ENCODE measurements around the gene VAMP8. TPM values are rescaled to one million over a fixed set of nuclear protein-coding genes. Genes with fewer than 3 reads are reported as not detected.
A peak's percentile ranks its signal among the peaks of the same experiment; 100 is the strongest.

The VAMP8 gene
- polyA plus RNA-seq, 2 of the 4 experiments (the other 2 are of a cell fraction), result 18.5 to 41.1 TPM

DNA sequence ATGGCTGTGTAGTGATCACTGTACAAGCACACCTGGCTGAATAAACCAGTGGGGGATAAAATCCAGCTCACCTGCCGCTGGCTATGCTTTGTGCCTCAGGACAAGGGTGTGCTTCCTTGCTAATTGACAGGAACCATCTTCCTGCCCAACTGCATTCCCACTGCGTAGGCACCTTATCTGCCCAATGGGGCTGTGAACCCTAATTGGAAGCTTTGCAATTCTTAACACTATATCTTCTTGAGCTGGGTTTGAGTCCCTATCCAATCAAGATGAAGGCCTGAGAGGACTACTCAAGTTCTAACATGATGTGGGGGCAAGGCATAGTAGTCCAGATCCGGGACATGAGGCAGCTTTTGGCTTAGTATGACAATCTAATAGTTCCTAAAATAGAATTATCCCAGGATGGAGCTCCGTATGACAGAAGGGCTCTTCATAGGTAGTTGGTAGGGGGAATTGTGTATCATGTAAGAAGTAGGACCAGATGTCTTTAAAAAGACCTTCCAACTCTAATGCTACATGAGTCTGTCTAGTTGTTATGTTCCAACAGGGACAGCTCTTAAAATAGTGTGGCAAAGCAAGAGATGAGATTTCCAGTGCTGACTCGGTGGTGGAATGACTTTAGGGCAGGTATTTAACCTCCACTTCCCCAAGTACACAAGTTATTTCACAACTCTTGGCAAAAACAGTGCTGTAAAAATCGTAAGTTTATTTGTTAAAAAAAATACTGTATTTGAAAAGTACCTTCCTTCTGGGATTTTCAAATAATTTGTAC lies 27.4 kb downstream of the VAMP8 start:
- WGBS (ENCODE audit: missing lambda C conversion rate), result 72% methylated on average over 6 of the region's 6 CpGs
- H3K27ac ChIP-seq, result no peak overlapping the region
- ChIA-PET POLR2A (interaction anchor here (1.4 to 3.9 kb wide), 2 partner anchors 10 to 167 kb away, joined by 3 to 19 read pairs; partner anchors contain the start of gene RNF181), CTCF (interaction anchor here (0.8 to 2.6 kb wide), 13 partner anchors 10 to 304 kb away, joined by 3 to 8 read pairs (median 3); no protein-coding TSS in a partner anchor)
- ATAC-seq, result no peak
- no peak overlapping the region for H3K4me2 ChIP-seq
- TF ChIP-seq, protein P1, sequence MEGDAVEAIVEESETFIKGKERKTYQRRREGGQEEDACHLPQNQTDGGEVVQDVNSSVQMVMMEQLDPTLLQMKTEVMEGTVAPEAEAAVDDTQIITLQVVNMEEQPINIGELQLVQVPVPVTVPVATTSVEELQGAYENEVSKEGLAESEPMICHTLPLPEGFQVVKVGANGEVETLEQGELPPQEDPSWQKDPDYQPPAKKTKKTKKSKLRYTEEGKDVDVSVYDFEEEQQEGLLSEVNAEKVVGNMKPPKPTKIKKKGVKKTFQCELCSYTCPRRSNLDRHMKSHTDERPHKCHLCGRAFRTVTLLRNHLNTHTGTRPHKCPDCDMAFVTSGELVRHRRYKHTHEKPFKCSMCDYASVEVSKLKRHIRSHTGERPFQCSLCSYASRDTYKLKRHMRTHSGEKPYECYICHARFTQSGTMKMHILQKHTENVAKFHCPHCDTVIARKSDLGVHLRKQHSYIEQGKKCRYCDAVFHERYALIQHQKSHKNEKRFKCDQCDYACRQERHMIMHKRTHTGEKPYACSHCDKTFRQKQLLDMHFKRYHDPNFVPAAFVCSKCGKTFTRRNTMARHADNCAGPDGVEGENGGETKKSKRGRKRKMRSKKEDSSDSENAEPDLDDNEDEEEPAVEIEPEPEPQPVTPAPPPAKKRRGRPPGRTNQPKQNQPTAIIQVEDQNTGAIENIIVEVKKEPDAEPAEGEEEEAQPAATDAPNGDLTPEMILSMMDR (IDR thresholded peaks at IDR 0.05), result no peak
- TF ChIP-seq CEBPB (IDR thresholded peaks at IDR 0.05), result 0 out of 4 replicates have a peak, but pooled peaks of 1 of the 2 experiments have one; percentile 8
- no peak for TF ChIP-seq NR3C1 (IDR thresholded peaks at IDR 0.05)
- TF ChIP-seq HOXB13 (CRISPR knock-in tag; IDR thresholded peaks at IDR 0.05; ENCODE audit: low read depth), result no peak
- TF ChIP-seq RAD21 (conservative IDR thresholded peaks at IDR 0.05 in 1 of 2, IDR thresholded peaks at IDR 0.05 in 1 of 2), result no peak
- TF ChIP-seq MYC (IDR thresholded peaks at IDR 0.05; ENCODE audit: borderline replicate concordance, low read length), result no peak
- TF ChIP-seq KDM1A (IDR thresholded peaks at IDR 0.05; ENCODE audit: low read depth), result no peak
- no peak for TF ChIP-seq CBX8 (IDR thresholded peaks at IDR 0.05)
- H3K9me3 ChIP-seq, result no peaks in the 10 kb centered on the region
- DNase-seq (ENCODE audit: low read depth in 1 of 2, low spot score in 1 of 2), result no peak
- no peak for FAIRE-seq
- no peak overlapping the region for H3K4me3 ChIP-seq
- peaks cover 20% of the 10 kb centered on the region for H3K4me1 ChIP-seq

DNA sequence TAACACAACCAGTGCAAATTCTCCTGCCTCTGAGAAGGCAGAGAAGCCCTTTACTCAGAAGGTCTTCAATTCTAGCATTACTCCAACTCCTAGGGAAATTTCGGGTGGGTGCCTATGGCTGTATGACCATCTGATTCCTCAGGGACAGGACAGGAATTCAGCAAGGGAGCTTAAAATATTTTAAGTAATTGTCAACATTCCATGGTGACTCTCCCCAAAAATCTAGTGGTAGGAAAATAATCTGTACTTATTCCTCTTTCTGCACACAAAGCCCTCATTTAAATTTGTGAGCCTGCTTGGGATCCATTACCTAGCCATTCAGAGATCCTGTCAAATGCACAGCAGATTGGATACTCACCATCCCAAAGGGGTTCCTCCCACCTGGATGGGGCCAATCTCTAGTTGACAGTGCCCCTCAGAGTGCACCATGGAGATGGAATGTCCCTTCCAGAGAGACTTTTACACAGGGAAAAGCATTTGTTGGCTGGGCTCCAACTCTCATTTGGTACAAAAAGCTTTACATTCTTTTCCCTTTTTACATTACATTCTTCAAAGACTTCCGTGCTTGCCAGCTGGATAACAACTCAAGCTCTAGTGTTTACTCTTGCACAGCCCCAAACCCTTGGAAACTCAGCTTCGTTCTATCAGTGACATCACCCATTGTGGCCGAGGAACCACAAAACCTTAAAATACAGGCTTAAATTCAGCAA lies 28.2 kb downstream of the VAMP8 start:
- peaks cover 26% of the 10 kb centered on the region for H3K4me1 ChIP-seq
- DNase-seq (ENCODE audit: low read depth in 1 of 2, low spot score in 1 of 2) (no peak), FAIRE-seq (no peak), ATAC-seq (no peak)
- no peak overlapping the region for H3K4me2 ChIP-seq
- WGBS (ENCODE audit: missing lambda C conversion rate), result 80% methylated on average over 4 of the region's 4 CpGs
- TF ChIP-seq TFCP2L1 (CRISPR knock-in tag; IDR thresholded peaks at IDR 0.05) (no peak), BHLHE40 (IDR thresholded peaks at IDR 0.05; ENCODE audit: low read depth, low read length) (no peak), CBX2 (IDR thresholded peaks at IDR 0.05; ENCODE audit: borderline replicate concordance, low read depth) (no peak), RAD21 (conservative IDR thresholded peaks at IDR 0.05 in 1 of 2, IDR thresholded peaks at IDR 0.05 in 1 of 2) (no peak), CHD4 (IDR thresholded peaks at IDR 0.05; ENCODE audit: borderline replicate concordance) (no peak), ZSCAN20 (CRISPR knock-in tag; IDR thresholded peaks at IDR 0.05) (no peak), EHMT2 (IDR thresholded peaks at IDR 0.05; ENCODE audit: low read depth) (no peak), SREBF2 (IDR thresholded peaks at IDR 0.05) (no peak), PHF8 (IDR thresholded peaks at IDR 0.05; ENCODE audit: borderline replicate concordance, low read depth) (no peak), FOSL2 (IDR thresholded peaks at IDR 0.05) (no peak), FOSL2 (CRISPR knock-in tag; IDR thresholded peaks at IDR 0.05) (no peak), NR3C1 (IDR thresholded peaks at IDR 0.05) (no peak), ZFP36 (IDR thresholded peaks at IDR 0.05; ENCODE audit: borderline replicate concordance, partially characterized antibody) (no peak), POLR2AphosphoS2 (conservative IDR thresholded peaks at IDR 0.05; ENCODE audit: low read length) (no peak), ZNF302 (CRISPR knock-in tag; IDR thresholded peaks at IDR 0.05) (no peak), NFE2L2 (conservative IDR thresholded peaks at IDR 0.05; ENCODE audit: low read length) (no peak), GATA3 (IDR thresholded peaks at IDR 0.05; ENCODE audit: borderline replicate concordance) (no peak), JUN (IDR thresholded peaks at IDR 0.05) (no peak)
- TF ChIP-seq, protein P2, sequence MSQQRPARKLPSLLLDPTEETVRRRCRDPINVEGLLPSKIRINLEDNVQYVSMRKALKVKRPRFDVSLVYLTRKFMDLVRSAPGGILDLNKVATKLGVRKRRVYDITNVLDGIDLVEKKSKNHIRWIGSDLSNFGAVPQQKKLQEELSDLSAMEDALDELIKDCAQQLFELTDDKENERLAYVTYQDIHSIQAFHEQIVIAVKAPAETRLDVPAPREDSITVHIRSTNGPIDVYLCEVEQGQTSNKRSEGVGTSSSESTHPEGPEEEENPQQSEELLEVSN (IDR thresholded peaks at IDR 0.05; ENCODE audit: borderline replicate concordance, low read depth), result no peak
- TF ChIP-seq, protein P3, sequence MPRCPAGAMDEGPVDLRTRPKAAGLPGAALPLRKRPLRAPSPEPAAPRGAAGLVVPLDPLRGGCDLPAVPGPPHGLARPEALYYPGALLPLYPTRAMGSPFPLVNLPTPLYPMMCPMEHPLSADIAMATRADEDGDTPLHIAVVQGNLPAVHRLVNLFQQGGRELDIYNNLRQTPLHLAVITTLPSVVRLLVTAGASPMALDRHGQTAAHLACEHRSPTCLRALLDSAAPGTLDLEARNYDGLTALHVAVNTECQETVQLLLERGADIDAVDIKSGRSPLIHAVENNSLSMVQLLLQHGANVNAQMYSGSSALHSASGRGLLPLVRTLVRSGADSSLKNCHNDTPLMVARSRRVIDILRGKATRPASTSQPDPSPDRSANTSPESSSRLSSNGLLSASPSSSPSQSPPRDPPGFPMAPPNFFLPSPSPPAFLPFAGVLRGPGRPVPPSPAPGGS (IDR thresholded peaks at IDR 0.05), result no peak
- TF ChIP-seq, protein P4, sequence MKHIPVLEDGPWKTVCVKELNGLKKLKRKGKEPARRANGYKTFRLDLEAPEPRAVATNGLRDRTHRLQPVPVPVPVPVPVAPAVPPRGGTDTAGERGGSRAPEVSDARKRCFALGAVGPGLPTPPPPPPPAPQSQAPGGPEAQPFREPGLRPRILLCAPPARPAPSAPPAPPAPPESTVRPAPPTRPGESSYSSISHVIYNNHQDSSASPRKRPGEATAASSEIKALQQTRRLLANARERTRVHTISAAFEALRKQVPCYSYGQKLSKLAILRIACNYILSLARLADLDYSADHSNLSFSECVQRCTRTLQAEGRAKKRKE (CRISPR knock-in tag; IDR thresholded peaks at IDR 0.05; ENCODE audit: low read depth), result no peak
- POLR2A ChIA-PET, result interaction anchor here (1.4 to 3.9 kb wide), 2 partner anchors 11 to 167 kb away, joined by 3 to 19 read pairs; partner anchors contain the start of gene RNF181
- H3K27ac ChIP-seq, result no peak overlapping the region
- no peaks in the 10 kb centered on the region for H3K9me3 ChIP-seq
- CTCF ChIA-PET, result interaction anchor here (0.8 to 2.6 kb wide), 10 partner anchors 10 to 186 kb away, joined by 3 to 8 read pairs (median 3); no protein-coding TSS in a partner anchor
- H3K4me3 ChIP-seq, result no peak overlapping the region

All from A549 (cell line).